ENCODE measurements around the gene GLG1. TPM values are rescaled to one million over a fixed set of nuclear protein-coding genes. Genes with fewer than 3 reads are reported as not detected.
A peak's percentile ranks its signal among the peaks of the same experiment; 100 is the strongest.

The GLG1 gene
- total and polyA plus RNA-seq, 4 donors, result 22.2 to 71.5 (median 47.9) TPM

DNA sequence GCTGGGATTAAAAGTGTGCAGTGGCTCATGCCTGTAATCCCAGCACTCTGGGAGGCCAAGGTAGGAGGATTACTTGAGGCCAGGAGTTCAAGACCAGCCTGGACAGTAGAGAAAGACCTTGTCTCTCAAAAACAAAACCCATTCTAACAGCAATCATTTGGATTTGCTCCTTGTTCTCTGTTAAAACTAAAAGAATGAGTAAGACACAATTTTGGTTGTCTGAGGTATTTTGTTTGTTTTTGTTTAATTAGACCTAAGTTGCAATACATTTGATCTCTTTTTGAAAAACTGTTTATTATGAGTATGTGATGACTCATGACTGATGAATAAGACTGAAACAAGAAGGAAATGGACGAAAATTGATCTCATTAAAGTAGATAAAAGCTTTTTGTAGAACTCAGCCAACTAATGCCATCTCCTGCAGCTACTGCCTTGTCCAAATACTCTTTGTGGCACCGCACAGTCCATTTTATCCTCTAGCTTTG, 29.0 kb downstream of the GLG1 start:
- DNase-seq (ENCODE audit: low spot score), result no peak
- 69% methylated on average over 2 of the region's 2 CpGs for WGBS
- TF ChIP-seq HNF4A (conservative IDR thresholded peaks at IDR 0.05), result no peak
- TF ChIP-seq, protein P1, sequence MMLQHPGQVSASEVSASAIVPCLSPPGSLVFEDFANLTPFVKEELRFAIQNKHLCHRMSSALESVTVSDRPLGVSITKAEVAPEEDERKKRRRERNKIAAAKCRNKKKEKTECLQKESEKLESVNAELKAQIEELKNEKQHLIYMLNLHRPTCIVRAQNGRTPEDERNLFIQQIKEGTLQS (IDR thresholded peaks at IDR 0.05), result no peak
- TF ChIP-seq, protein P2, sequence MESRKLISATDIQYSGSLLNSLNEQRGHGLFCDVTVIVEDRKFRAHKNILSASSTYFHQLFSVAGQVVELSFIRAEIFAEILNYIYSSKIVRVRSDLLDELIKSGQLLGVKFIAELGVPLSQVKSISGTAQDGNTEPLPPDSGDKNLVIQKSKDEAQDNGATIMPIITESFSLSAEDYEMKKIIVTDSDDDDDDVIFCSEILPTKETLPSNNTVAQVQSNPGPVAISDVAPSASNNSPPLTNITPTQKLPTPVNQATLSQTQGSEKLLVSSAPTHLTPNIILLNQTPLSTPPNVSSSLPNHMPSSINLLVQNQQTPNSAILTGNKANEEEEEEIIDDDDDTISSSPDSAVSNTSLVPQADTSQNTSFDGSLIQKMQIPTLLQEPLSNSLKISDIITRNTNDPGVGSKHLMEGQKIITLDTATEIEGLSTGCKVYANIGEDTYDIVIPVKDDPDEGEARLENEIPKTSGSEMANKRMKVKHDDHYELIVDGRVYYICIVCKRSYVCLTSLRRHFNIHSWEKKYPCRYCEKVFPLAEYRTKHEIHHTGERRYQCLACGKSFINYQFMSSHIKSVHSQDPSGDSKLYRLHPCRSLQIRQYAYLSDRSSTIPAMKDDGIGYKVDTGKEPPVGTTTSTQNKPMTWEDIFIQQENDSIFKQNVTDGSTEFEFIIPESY (IDR thresholded peaks at IDR 0.05), result no peak
- TF ChIP-seq FOXA1 (IDR thresholded peaks at IDR 0.05), result no peak
- no peak for TF ChIP-seq TAF1 (conservative IDR thresholded peaks at IDR 0.05)
- TF ChIP-seq, protein P3, sequence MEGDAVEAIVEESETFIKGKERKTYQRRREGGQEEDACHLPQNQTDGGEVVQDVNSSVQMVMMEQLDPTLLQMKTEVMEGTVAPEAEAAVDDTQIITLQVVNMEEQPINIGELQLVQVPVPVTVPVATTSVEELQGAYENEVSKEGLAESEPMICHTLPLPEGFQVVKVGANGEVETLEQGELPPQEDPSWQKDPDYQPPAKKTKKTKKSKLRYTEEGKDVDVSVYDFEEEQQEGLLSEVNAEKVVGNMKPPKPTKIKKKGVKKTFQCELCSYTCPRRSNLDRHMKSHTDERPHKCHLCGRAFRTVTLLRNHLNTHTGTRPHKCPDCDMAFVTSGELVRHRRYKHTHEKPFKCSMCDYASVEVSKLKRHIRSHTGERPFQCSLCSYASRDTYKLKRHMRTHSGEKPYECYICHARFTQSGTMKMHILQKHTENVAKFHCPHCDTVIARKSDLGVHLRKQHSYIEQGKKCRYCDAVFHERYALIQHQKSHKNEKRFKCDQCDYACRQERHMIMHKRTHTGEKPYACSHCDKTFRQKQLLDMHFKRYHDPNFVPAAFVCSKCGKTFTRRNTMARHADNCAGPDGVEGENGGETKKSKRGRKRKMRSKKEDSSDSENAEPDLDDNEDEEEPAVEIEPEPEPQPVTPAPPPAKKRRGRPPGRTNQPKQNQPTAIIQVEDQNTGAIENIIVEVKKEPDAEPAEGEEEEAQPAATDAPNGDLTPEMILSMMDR (IDR thresholded peaks at IDR 0.05; ENCODE audit: low read depth, low read length, missing input control), result no peak
- no peak for TF ChIP-seq EGR1 (IDR thresholded peaks at IDR 0.05; ENCODE audit: low read depth in 2 of 2)
- TF ChIP-seq HNF4G (IDR thresholded peaks at IDR 0.05), result no peak
- TF ChIP-seq SP1 (IDR thresholded peaks at IDR 0.05), result no peak
- TF ChIP-seq GABPA (IDR thresholded peaks at IDR 0.05 in 1 of 2, conservative IDR thresholded peaks at IDR 0.05 in 1 of 2), result no peak
- TF ChIP-seq, protein P4, sequence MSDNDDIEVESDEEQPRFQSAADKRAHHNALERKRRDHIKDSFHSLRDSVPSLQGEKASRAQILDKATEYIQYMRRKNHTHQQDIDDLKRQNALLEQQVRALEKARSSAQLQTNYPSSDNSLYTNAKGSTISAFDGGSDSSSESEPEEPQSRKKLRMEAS (IDR thresholded peaks at IDR 0.05), result no peak
- TF ChIP-seq NR2F2 (IDR thresholded peaks at IDR 0.05), result no peak
- no peak for TF ChIP-seq JUND (IDR thresholded peaks at IDR 0.05)
- TF ChIP-seq RAD21 (IDR thresholded peaks at IDR 0.05), result no peak
- TF ChIP-seq, protein P5, sequence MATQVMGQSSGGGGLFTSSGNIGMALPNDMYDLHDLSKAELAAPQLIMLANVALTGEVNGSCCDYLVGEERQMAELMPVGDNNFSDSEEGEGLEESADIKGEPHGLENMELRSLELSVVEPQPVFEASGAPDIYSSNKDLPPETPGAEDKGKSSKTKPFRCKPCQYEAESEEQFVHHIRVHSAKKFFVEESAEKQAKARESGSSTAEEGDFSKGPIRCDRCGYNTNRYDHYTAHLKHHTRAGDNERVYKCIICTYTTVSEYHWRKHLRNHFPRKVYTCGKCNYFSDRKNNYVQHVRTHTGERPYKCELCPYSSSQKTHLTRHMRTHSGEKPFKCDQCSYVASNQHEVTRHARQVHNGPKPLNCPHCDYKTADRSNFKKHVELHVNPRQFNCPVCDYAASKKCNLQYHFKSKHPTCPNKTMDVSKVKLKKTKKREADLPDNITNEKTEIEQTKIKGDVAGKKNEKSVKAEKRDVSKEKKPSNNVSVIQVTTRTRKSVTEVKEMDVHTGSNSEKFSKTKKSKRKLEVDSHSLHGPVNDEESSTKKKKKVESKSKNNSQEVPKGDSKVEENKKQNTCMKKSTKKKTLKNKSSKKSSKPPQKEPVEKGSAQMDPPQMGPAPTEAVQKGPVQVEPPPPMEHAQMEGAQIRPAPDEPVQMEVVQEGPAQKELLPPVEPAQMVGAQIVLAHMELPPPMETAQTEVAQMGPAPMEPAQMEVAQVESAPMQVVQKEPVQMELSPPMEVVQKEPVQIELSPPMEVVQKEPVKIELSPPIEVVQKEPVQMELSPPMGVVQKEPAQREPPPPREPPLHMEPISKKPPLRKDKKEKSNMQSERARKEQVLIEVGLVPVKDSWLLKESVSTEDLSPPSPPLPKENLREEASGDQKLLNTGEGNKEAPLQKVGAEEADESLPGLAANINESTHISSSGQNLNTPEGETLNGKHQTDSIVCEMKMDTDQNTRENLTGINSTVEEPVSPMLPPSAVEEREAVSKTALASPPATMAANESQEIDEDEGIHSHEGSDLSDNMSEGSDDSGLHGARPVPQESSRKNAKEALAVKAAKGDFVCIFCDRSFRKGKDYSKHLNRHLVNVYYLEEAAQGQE (IDR thresholded peaks at IDR 0.05), result no peak
- TF ChIP-seq FOXA2 (IDR thresholded peaks at IDR 0.05), result no peak
- TF ChIP-seq YY1 (IDR thresholded peaks at IDR 0.05), result no peak
- no peak for TF ChIP-seq RXRA (IDR thresholded peaks at IDR 0.05)

More for the DNA sequence above, 29.0 kb downstream of the GLG1 start:
- H3K4me3 ChIP-seq (ENCODE audit: low read depth in 1 of 3, low read length in 3 of 3), result no peak overlapping the region
- H3K27me3 ChIP-seq (ENCODE audit: control insufficient read depth in 4 of 4, insufficient read depth in 4 of 4, low read length in 3 of 4), result no peaks in the 10 kb centered on the region
- no peak overlapping the region for H3K9ac ChIP-seq (ENCODE audit: low read depth in 1 of 2, low read length in 2 of 2)
- H3K27ac ChIP-seq (ENCODE audit: low read depth in 1 of 2, low read length in 2 of 2), result peak overlapping the region in 1 of 2 donors; percentile 9
- H3K9me3 ChIP-seq (ENCODE audit: control insufficient read depth in 4 of 4, low read length in 3 of 4), result no peaks in the 10 kb centered on the region
- H3K36me3 ChIP-seq (ENCODE audit: control insufficient read depth in 4 of 4, insufficient read depth in 3 of 4, low read depth in 1 of 4, low read length in 3 of 4), result no peaks in the 10 kb centered on the region
- peaks cover 5 to 24% (median 15%) of the 10 kb centered on the region in 4 donors for H3K4me1 ChIP-seq (ENCODE audit: control insufficient read depth in 4 of 4, insufficient read depth in 4 of 4, low read length in 3 of 4)
